IPS-20b (cell line): ENCODE data around the gene THSD4.
A peak's percentile ranks its signal among the peaks of the same experiment; 100 is the strongest.
"Not testable (repeated sequence)": the region's sequence is repeated elsewhere in the genome, so short reads cannot be mapped to it uniquely, and the experiment has no call there.

Source experiments
- H3K27ac ChIP-seq: one replicate; pipeline ENCODE4 v1.5.1; 2013; ENCODE audit warnings: low read length
- H3K27me3 ChIP-seq: 2 replicates; pipeline ENCODE4 v1.6.1; 2013; ENCODE audit warnings: mild to moderate bottlenecking, low read length, inconsistent platforms; ENCODE audit not compliant: insufficient read depth
- H3K36me3 ChIP-seq: 2 replicates; pipeline ENCODE4 v1.6.1; 2013; ENCODE audit warnings: low read depth, mild to moderate bottlenecking, inconsistent platforms, low read length, moderate library complexity; ENCODE audit not compliant: insufficient read depth
- H3K4me1 ChIP-seq: 2 replicates; pipeline ENCODE4 v1.6.1; 2013; ENCODE audit warnings: mild to moderate bottlenecking, control low read depth, inconsistent platforms, low read length, moderate library complexity; ENCODE audit not compliant: insufficient read depth
- H3K4me3 ChIP-seq: 2 replicates; pipeline ENCODE4 v1.5.1; 2013; ENCODE audit warnings: mild to moderate bottlenecking, low read length, inconsistent platforms
- H3K9ac ChIP-seq: 2 replicates; pipeline ENCODE4 v1.6.1; 2013; ENCODE audit warnings: low read depth, mild to moderate bottlenecking, inconsistent platforms, low read length, moderate library complexity
- H3K9me3 ChIP-seq: 2 replicates; pipeline ENCODE4 v1.6.1; 2013; ENCODE audit warnings: mild to moderate bottlenecking, low read depth, low read length, inconsistent platforms; ENCODE audit not compliant: insufficient read depth

THSD4 gene

DNA sequence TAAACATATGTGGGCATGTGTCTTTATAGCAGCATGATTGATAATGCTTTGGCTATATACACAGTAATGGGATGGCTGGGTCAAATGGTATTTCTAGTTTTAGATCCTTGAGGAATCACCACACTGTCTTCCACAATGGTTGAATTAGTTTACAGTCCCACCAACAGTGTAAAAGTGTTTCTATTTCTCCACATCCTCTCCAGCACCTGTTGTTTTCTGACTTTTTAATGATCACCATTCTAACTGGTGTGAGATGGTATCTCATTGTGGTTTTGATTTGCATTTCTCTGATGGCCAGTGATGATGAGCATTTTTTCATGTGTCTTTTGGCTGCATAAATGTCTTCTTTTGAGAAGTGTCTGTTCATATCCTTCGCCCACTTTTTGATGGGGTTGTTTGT is 252.5 kb downstream of the THSD4 start:
- H3K9ac ChIP-seq, H3K36me3 ChIP-seq, H3K27ac ChIP-seq, H3K27me3 ChIP-seq, H3K4me3 ChIP-seq, H3K9me3 ChIP-seq: not testable (repeated sequence)
- peaks cover 25% of the 10 kb centered on the region for H3K4me1 ChIP-seq

DNA sequence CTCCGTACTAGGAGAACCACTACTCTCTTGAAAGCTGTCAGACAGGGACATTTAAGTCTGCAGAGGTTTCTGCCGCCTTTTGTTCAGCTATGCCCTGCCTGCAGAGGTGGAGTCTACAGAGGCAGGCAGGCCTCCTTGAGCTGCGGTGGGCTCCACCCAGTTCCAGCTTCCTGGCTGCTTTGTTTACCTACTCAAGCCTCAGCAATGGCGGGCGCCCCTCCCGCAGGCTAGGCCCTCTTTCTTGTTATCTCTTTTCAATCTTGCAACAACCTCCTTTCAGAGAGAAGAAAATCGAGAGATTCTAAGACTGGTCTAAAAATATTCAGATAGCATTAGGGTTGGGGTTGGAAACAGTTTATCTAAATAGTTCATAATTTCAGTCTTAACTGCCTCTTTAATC is 257.5 kb downstream of the THSD4 start:
- not testable (repeated sequence) for H3K4me3 ChIP-seq, H3K4me1 ChIP-seq, H3K9me3 ChIP-seq, H3K9ac ChIP-seq, H3K27me3 ChIP-seq, H3K36me3 ChIP-seq, H3K27ac ChIP-seq

DNA sequence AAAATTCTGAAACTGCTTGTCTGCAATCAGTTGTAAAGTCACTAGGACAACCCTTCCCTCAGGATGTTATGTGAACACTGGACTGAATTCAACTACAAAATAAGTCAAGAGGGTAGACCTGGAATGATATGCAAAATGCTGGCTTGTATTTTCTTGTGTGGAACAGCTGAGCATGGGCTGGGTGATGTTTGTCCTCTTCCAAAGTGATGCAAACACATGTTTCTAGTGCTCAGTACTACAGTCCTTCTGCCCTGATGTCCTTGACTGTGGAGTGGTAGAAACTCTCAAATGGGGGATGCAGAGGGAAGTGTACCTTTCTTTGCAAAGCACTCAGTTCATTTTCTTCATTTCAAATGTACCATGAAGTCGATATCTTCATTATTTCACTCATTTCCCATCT is 258.6 kb downstream of the THSD4 start:
- no peak overlapping the region for H3K9ac ChIP-seq
- peaks cover 3% of the 10 kb centered on the region; the same call in 1 of the 2 replicates for H3K4me1 ChIP-seq
- H3K36me3 ChIP-seq = no peaks in the 10 kb centered on the region
- H3K9me3 ChIP-seq = no peaks in the 10 kb centered on the region; the same call in 1 of the 2 replicates
- H3K4me3 ChIP-seq = no peak overlapping the region
- H3K27me3 ChIP-seq = no peaks in the 10 kb centered on the region
- no peak overlapping the region for H3K27ac ChIP-seq

DNA sequence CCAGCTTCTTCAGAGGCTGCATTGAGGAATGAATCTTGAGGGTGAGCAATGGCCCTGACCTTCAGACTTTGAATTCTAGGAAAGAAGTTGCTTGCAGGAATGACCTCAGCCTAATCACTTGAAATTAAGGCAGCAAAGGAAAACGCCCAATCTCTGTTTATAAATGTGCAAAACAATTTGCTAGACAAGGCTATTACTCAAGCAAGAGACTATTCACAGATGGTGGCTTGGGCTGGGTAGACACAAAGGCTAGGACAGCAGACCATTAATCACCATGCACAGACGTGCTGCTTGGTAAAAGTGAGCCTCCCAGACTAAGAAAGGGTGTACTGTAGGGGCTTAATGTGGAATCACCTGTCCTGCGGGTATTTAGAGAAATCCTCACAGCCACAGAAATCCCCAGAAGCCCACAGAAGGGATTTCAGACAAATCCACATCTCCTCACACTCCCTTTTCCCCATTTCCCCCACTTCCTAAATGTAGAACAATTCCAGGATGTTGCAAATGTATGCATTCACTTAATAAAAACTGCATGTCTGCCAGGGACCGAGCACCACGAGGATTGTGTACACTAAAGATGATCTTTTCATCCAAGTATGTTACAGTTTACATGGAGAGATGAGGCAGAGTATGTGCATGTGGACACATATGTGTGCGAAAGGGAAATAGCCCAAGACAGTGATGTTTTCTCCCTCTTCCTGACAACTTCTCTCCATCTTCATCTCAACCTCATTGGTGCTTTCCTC is 259.5 kb downstream of the THSD4 start:
- Histone ChIP-seq H3K27ac (no peak overlapping the region), H3K9ac (no peak overlapping the region), H3K4me3 (no peak overlapping the region), H3K36me3 (no peaks in the 10 kb centered on the region), H3K27me3 (no peaks in the 10 kb centered on the region), H3K4me1 (peaks cover 3% of the 10 kb centered on the region; the same call in 1 of the 2 replicates), H3K9me3 (no peaks in the 10 kb centered on the region; the same call in 1 of the 2 replicates)

DNA sequence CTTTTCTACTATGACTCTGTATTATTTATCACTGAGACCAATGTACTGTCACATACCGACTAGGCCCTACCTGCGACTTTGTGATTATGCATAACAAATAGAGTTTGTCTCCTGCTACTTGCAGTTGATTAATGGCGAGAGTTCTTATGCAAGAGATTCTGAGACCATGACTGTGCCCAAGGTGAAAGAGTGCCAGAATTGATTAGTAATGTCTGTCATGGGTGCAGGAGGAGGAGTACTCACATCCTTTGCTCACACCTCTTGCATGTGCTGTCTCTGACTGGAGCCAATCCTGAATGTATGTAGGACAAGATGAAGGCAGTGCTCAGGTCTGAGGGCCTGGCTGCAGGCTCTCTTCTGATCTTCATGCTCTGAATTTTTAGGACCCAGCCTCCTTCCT is 260.7 kb downstream of the THSD4 start:
- H3K27me3 ChIP-seq = no peaks in the 10 kb centered on the region
- peaks cover 3% of the 10 kb centered on the region; the same call in 1 of the 2 replicates for H3K4me1 ChIP-seq
- no peaks in the 10 kb centered on the region for H3K36me3 ChIP-seq
- no peak overlapping the region for H3K4me3 ChIP-seq
- H3K27ac ChIP-seq = no peak overlapping the region
- H3K9me3 ChIP-seq = no peaks in the 10 kb centered on the region; the same call in 1 of the 2 replicates
- H3K9ac ChIP-seq = no peak overlapping the region

DNA sequence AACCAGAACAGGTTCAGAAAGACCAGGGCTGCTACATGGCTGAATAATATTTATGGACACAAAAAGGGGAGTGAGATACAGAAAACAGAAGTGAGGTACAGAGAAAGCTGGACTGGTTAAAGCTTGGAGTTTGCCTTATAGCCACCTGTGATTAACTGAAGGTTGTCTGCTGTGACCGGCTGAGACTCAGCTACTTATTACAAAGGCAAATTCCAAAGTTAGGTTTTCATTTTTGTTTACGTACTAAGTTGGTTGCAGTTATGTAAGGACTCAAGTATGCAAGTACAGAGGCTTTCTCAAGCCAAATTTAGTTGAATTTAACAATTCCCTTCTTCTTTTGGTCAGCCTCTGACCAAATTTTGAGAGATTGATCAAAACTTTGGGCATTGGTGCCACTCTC is 264.6 kb downstream of the THSD4 start:
- no peaks in the 10 kb centered on the region for H3K36me3 ChIP-seq
- no peak overlapping the region for H3K9ac ChIP-seq
- H3K4me3 ChIP-seq = no peak overlapping the region
- H3K4me1 ChIP-seq = peaks cover 9% of the 10 kb centered on the region; the same call in 1 of the 2 replicates
- H3K9me3 ChIP-seq = no peaks in the 10 kb centered on the region
- H3K27ac ChIP-seq = no peak overlapping the region
- no peaks in the 10 kb centered on the region for H3K27me3 ChIP-seq

DNA sequence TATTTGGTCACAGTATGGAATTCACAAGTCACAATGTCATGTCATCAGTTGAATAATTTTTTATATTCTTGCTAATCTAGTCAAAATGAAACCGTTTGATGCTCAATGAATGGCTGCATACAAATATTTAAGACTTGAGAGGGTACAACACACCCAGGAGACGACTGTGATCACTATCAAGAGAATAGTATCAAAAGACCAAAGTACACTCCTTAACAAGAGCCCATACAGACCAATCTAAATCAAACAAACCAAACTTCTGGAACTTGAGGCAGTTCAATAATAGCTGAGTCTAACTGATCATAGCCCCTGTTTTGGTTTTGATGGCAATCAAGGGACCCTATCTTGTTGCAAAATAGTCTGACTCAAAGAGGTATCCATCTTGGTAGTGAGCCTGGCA is 265.1 kb downstream of the THSD4 start:
- Histone ChIP-seq H3K4me3 (no peak overlapping the region), H3K9ac (no peak overlapping the region), H3K27ac (no peak overlapping the region), H3K9me3 (no peaks in the 10 kb centered on the region), H3K4me1 (peaks cover 11% of the 10 kb centered on the region; the same call in 1 of the 2 replicates), H3K36me3 (no peaks in the 10 kb centered on the region), H3K27me3 (no peaks in the 10 kb centered on the region)

DNA sequence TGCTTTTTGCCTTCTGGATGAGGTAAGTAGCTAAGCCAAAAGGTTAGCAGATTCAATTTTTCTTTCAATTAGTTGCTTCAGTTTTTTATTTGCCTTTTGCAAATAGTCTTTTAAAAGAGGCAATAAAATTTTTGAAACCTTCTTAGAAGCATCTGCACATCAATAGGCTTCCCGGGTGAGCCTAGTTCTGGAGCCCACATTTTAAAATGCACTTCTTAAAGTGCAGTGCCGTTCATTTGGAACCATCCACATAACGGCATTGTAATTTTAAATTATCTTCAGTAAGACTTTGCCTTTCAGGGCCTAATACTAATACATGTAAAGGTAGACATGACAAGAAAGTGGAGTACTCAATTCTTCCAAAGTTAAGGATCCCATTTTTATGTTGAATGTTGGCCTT is 269.2 kb downstream of the THSD4 start:
- Histone ChIP-seq H3K9ac (peak overlapping the region; percentile 7; the same call in 1 of the 2 replicates), H3K27me3 (no peaks in the 10 kb centered on the region), H3K36me3 (no peaks in the 10 kb centered on the region), H3K4me3 (no peak overlapping the region), H3K27ac (no peak overlapping the region), H3K4me1 (peaks cover 34% of the 10 kb centered on the region), H3K9me3 (no peaks in the 10 kb centered on the region)

DNA sequence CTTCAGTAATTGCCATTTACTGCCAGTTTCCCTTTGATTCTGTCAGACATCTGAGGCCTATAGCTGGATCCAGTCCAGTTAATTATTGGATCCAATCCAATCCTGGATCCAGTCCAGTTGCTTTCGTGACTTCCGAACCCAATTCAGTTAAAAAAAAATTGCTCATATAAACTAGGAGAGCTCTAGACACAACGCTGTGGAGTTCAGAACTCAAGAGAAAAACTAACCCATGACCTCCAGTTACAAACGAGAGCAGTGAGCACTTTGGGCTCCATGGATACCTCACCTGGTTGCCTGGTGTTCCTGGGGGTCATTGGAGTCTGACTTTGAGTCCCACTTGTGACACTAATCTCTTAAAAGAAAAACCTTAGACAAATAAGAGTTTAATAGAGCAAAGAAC is 269.8 kb downstream of the THSD4 start:
- H3K4me3 ChIP-seq = no peak overlapping the region
- H3K27ac ChIP-seq = peak overlapping the region; percentile 71
- no peaks in the 10 kb centered on the region for H3K27me3 ChIP-seq
- H3K9me3 ChIP-seq = no peaks in the 10 kb centered on the region
- H3K36me3 ChIP-seq = no peaks in the 10 kb centered on the region
- peak overlapping the region; percentile 7; the same call in 1 of the 2 replicates for H3K9ac ChIP-seq
- H3K4me1 ChIP-seq = peaks cover 34% of the 10 kb centered on the region

DNA sequence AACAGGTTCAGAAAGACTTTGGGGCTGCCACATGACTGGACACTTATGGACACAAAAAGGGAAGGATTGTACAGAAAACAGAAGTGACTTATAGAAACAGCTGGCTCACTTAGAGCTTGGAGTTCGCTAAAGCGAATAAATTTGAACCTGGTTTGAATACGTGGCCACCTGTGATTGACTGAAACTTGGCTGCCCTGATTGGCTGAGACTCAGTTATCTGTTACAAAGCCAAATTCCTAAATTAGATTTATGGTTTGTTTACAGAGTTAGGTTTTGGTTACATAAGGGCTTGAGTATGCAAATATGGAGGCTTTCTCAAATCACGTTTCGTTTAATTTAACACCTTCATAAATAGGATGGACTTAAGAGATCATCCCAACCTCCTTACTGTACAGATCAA is 270.2 kb downstream of the THSD4 start:
- Histone ChIP-seq H3K9me3 (no peaks in the 10 kb centered on the region), H3K27ac (peak overlapping the region; percentile 71), H3K9ac (peak overlapping the region; percentile 43; the same call in 1 of the 2 replicates), H3K4me3 (peak overlapping the region; percentile 44; the same call in 1 of the 2 replicates), H3K27me3 (no peaks in the 10 kb centered on the region), H3K4me1 (peaks cover 34% of the 10 kb centered on the region), H3K36me3 (no peaks in the 10 kb centered on the region)

DNA sequence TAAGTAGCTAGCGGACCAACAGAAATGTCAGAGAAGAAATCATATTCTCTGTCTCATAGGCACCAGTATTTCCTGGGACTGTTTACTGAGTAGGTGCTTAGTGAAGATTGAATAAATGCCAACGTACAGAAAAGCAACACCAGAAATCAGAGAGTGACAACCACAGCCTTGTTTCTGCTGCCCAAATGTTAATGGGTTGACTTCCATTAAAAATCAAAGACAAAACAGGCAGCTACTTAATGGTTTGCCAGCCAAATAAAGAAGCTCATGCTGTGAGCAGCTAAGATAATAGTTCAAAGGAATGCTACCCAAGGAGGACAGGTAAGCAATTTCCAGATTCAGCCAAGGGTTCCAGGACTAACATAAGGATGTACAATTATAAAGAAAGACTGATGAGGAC is 270.7 kb downstream of the THSD4 start:
- H3K9me3 ChIP-seq = no peaks in the 10 kb centered on the region
- H3K27ac ChIP-seq = peak overlapping the region; percentile 71
- H3K4me1 ChIP-seq = peaks cover 34% of the 10 kb centered on the region
- no peaks in the 10 kb centered on the region for H3K36me3 ChIP-seq
- no peaks in the 10 kb centered on the region for H3K27me3 ChIP-seq
- H3K4me3 ChIP-seq = peak overlapping the region; percentile 44; the same call in 1 of the 2 replicates
- H3K9ac ChIP-seq = peak overlapping the region; percentile 43; the same call in 1 of the 2 replicates
